Central memory CD8-positive, alpha-beta T cell (primary cell): ENCODE results near the gene OSBPL8.

Experiments
- ATAC-seq: fragments of 150-1000 bp; cut with Tn5 transposase; replicated peaks from 2 replicates; pipeline ENCODE4 v1.10.0; 2022; ENCODE audit warnings: mild to moderate bottlenecking, moderate FRiP score, moderate number of reproducible peaks; ENCODE audit not compliant: poor library complexity, severe bottlenecking; ENCODE audit errors: extremely low read depth
- DNase-seq, 2 donors: peaks; one replicate each; pipeline ENCODE4 v3.0.0; 2021; ENCODE audit warnings: low spot score in 2 of 2
- H3K27ac Mint-ChIP-seq: one replicate; pipeline ENCODE4 v1.8.0; 2022; ENCODE audit warnings: low read depth, mild to moderate bottlenecking, moderate library complexity, mixed read lengths
- H3K27me3 Mint-ChIP-seq: one replicate; pipeline ENCODE4 v1.8.0; 2022; ENCODE audit warnings: mixed read lengths
- H3K36me3 Mint-ChIP-seq: one replicate; pipeline ENCODE4 v1.8.0; 2022; ENCODE audit warnings: mild to moderate bottlenecking, moderate library complexity, mixed read lengths; ENCODE audit not compliant: insufficient read depth
- H3K4me1 Mint-ChIP-seq: one replicate; pipeline ENCODE4 v1.8.0; 2022; ENCODE audit warnings: mixed read lengths
- H3K4me3 Mint-ChIP-seq: one replicate; pipeline ENCODE4 v1.8.0; 2022; ENCODE audit warnings: mild to moderate bottlenecking, moderate library complexity, mixed read lengths
- H3K9me3 Mint-ChIP-seq: one replicate; pipeline ENCODE4 v1.8.0; 2022; ENCODE audit warnings: mixed read lengths

The OSBPL8 gene

DNA sequence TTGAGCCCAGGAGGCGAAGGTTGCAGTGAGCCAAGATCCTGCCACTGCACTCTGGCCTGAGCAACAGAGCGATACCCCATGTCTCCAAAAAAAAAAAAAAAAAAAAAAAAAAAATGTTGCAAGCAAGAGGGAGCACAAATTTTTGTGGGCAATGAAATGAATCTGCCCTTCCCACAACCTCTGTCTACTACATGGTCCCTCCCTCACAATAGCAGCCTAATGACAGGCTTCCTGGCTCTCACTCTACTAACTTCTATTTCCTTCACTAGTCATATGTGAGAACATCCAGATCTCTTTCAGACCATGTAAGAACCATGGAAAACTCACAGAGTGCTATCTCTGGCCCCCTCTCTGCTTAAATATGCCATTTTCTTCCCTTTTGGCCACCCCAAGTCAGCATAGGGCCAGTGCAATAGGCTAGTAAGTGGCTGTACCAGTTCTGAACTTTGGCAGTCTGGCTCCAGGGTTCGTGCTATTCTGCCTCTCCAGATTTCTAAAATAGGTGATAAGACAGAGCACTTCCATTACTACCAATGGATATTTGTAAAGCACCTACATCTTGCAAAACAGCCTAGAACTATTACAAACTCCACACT is 7.1 kb downstream of the OSBPL8 start:
- Mint-ChIP-seq H3K36me3 (peaks cover 13% of the 10 kb centered on the region), H3K4me1 (peaks cover 78% of the 10 kb centered on the region), H3K27ac (no peak overlapping the region), H3K27me3 (no peaks in the 10 kb centered on the region), H3K9me3 (no peaks in the 10 kb centered on the region), H3K4me3 (peak overlapping the region; percentile 8)
- ATAC-seq, result no peak
- no peak for DNase-seq

DNA sequence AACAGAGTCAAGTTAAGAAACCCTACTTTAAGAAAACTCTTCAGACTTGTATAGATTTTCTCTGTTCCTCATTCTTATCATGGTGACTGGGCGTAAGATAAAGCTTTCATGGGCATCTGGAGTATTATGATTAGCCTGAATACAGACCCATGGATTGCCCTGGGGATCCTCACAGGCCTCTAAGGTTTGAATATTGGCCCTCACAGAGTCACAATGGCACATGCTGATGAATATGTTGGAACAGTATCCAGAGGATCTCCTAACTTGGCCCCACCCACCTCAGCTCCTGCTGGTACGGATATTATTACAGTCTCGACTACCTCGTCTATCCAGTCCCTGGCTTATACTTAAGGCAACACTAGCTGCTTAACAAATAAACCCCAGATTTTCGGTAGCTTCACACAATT is 8.1 kb downstream of the OSBPL8 start:
- peaks cover 83% of the 10 kb centered on the region for H3K4me1 Mint-ChIP-seq
- H3K27ac Mint-ChIP-seq, result no peak overlapping the region
- no peaks in the 10 kb centered on the region for H3K9me3 Mint-ChIP-seq
- H3K27me3 Mint-ChIP-seq, result no peaks in the 10 kb centered on the region
- ATAC-seq (no peak), DNase-seq (no peak)
- H3K36me3 Mint-ChIP-seq, result peaks cover 13% of the 10 kb centered on the region
- H3K4me3 Mint-ChIP-seq, result no peak overlapping the region

DNA sequence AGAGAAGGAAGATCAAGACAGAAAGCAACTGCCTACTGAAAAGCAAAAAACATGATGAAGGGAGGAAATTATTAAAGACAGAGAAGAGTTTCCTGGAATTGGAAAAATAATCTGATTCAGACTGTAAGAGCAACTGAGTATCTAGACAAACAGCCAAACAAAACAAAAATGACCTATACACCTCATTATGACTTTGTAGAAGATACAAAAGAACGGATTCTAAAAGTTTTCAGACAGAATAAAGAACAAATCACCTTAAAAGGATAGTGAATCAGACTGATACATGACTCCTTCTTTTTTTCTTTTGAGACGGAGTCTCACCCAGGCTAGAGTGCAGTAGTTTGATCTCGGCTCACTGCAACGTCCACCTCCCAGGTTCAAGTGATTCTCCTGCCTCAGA is 10.4 kb downstream of the OSBPL8 start:
- Mint-ChIP-seq H3K27me3 (no peaks in the 10 kb centered on the region), H3K4me1 (peaks cover 63% of the 10 kb centered on the region), H3K9me3 (no peaks in the 10 kb centered on the region), H3K27ac (no peak overlapping the region), H3K4me3 (no peak overlapping the region), H3K36me3 (peaks cover 10% of the 10 kb centered on the region)
- ATAC-seq (no peak), DNase-seq (no peak)

DNA sequence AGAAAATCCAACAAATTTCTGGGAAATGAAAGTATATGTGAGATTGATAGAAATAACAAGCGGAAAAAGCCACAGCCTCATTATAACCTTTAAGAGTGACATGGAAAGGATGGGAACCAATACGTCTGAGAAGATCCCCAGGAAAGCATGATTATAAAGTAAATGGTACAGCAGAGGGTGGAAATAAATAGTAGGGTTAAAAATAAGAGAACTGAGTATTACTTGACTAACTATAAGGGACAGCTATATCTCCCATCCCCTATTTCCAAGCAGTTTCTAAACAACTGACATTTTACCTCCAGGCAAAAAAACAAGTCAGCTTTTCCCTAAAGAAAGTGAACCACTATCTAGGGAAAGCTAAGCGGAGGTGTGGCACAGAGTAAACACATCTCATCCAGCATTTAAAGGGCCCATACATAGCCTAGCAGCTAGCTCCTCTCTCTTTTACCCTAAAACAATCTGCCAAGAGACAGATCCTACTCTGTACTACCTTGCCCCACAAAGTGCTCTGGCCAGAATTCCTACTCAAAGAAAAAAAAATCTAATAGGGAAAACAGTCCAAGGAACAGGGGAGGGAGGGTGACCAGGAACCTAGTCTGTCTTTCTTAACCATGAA is 11.2 kb downstream of the OSBPL8 start:
- Mint-ChIP-seq H3K36me3 (peaks cover 7% of the 10 kb centered on the region), H3K4me3 (no peak overlapping the region), H3K27me3 (no peaks in the 10 kb centered on the region), H3K27ac (no peak overlapping the region), H3K9me3 (no peaks in the 10 kb centered on the region), H3K4me1 (peaks cover 64% of the 10 kb centered on the region)
- DNase-seq (no peak), ATAC-seq (no peak)

DNA sequence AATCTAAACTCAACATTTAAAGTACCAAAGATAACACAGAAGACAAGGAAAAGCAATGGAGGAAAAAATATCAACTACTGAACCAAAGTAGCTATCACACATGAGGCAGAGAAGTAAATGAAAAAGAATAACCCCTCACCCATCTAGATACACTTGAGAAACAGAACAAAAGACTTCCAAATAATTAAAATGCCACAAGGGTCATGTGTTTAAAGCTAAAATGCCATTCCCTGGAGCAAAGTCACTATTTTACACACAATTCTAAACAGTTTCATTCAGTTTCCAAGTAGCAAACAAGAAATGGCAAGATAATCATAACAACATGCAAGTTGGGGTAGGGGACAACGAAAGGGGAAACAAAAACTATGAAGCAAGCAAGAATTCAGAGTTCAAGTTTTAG is 12.0 kb downstream of the OSBPL8 start:
- Mint-ChIP-seq H3K36me3 (peaks cover 6% of the 10 kb centered on the region), H3K27ac (no peak overlapping the region), H3K4me1 (peaks cover 64% of the 10 kb centered on the region)

DNA sequence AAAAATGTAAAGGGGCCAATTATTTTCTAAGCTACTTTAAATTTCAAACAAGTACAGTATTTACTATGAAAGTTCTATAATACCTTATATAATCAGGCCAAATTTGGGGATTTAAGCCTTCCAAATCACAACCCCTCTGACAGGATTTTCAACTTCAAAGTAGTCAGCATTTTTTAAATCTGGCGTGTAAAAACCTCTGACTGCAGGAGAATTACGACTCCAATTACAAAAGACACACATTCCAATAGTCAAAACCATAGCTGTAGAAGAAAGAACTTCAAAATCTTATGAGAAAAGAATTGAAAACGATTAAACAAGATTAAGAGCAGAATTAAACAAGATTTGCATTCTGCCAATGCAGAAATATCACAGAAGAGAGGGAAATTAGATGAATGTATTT is 12.7 kb downstream of the OSBPL8 start:
- Mint-ChIP-seq H3K36me3 (peaks cover 4% of the 10 kb centered on the region), H3K4me3 (no peak overlapping the region), H3K4me1 (peaks cover 64% of the 10 kb centered on the region), H3K27ac (no peak overlapping the region), H3K9me3 (no peaks in the 10 kb centered on the region), H3K27me3 (no peaks in the 10 kb centered on the region)
- DNase-seq (no peak), ATAC-seq (no peak)

More for the DNA sequence above, 12.0 kb downstream of the OSBPL8 start:
- H3K9me3 Mint-ChIP-seq, result no peaks in the 10 kb centered on the region
- DNase-seq (no peak), ATAC-seq (no peak)
- H3K4me3 Mint-ChIP-seq, result no peak overlapping the region
- H3K27me3 Mint-ChIP-seq, result no peaks in the 10 kb centered on the region

DNA sequence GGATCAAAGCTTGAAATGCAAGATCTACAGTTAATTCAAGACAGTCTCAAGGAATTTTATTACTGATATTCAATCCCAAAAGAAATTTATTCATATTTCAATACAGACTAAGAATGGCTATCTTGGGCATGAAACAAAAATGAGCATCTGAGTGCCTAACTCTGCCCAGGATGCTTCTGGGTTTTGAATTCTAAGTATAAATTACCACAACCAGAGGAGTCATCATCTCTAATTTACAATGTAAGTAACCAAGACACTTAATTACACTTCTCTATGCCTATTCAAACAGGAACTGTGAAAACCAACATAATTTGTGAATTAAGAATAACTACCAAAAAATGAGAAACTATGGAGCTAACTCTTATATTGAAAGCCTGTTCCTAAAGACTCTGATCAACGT is 14.1 kb downstream of the OSBPL8 start:
- H3K4me1 Mint-ChIP-seq, result peaks cover 54% of the 10 kb centered on the region
- ATAC-seq (no peak), DNase-seq (no peak)
- H3K27ac Mint-ChIP-seq, result no peak overlapping the region
- no peaks in the 10 kb centered on the region for H3K9me3 Mint-ChIP-seq
- H3K36me3 Mint-ChIP-seq, result peaks cover 4% of the 10 kb centered on the region
- H3K4me3 Mint-ChIP-seq, result no peak overlapping the region
- no peaks in the 10 kb centered on the region for H3K27me3 Mint-ChIP-seq

DNA sequence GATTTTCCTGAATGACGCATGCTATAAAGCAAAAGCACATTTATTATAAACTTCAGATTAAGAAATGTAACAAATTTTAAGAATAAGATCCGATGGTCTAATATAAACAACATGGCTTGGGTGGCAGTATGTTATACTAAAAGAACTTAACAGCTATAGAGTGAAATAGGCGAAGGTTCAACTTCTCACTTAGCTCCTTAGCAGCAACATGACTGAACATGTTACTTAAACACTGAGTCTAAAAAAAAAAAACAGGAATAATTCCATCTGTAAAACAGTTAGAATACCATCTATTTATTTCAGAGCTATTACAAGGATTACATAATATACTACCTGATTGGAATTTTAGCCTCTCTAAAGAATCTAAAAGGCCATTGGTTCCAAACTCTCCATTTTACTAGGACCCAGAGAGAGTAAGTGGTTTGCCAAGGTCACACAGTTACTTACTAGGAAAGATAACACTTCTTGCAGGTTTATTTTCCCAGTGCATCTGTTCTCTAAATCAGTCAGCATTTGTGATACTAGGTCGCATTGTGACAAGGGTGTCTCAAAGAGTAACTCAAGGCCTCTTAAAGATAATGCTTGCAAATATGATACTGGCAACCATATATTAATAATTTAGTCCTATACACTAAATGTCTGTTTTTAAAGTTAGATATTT is 14.8 kb downstream of the OSBPL8 start:
- Mint-ChIP-seq H3K4me3 (no peak overlapping the region), H3K4me1 (peaks cover 52% of the 10 kb centered on the region), H3K36me3 (peaks cover 3% of the 10 kb centered on the region), H3K27ac (no peak overlapping the region), H3K9me3 (no peaks in the 10 kb centered on the region), H3K27me3 (no peaks in the 10 kb centered on the region)
- DNase-seq (no peak), ATAC-seq (no peak)

DNA sequence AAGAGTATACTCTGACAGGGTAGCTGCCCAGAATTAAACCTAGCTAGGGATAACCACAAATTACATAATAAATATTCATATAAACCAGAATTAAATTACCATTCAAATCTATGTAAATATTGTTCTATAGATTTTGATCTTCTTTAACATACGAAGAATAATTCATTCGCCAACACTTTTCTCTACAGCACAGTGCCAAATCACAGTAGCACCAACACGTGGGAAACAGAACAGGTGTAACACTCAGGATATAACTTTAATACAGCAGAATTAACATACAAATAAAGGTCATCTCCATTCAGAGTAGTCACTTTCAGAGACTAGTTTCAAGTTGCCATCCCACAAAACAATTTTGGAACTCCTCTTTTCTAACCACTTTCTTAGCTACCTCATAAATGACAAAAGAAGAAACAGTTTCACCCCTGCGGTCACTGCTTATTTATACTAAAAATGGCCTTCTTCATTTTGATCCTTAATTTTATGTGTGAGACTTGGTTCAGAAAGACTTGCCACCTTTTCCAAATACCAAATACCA is 15.7 kb downstream of the OSBPL8 start:
- H3K4me1 Mint-ChIP-seq, result peaks cover 48% of the 10 kb centered on the region
- ATAC-seq (no peak), DNase-seq (no peak)
- H3K36me3 Mint-ChIP-seq, result peaks cover under 1% of the 10 kb centered on the region
- H3K27me3 Mint-ChIP-seq, result no peaks in the 10 kb centered on the region
- H3K9me3 Mint-ChIP-seq, result no peaks in the 10 kb centered on the region
- H3K27ac Mint-ChIP-seq, result no peak overlapping the region
- no peak overlapping the region for H3K4me3 Mint-ChIP-seq

DNA sequence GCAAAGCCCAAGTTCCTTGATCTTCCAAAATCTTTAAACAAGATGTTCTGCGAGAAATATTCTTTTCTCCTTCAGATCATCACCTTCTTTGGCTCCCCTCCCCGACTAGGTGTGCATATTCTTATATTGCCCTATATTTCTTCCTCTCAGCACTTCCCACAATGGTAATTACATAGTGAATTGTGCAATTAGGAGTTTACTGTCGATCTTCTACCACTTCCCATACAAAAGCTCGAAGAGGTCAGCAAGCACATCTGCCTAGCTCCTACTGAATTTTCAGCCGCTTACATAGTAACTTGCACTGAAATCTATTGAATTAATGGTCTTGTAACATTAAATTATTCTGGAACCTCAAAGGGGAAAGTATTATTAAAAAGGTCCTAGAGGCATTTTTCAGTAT is 16.7 kb downstream of the OSBPL8 start:
- Mint-ChIP-seq H3K4me1 (peaks cover 38% of the 10 kb centered on the region), H3K27me3 (no peaks in the 10 kb centered on the region), H3K27ac (peak overlapping the region; percentile 6), H3K9me3 (no peaks in the 10 kb centered on the region), H3K4me3 (no peak overlapping the region), H3K36me3 (no peaks in the 10 kb centered on the region)
- DNase-seq, result no peak
- no peak for ATAC-seq

DNA sequence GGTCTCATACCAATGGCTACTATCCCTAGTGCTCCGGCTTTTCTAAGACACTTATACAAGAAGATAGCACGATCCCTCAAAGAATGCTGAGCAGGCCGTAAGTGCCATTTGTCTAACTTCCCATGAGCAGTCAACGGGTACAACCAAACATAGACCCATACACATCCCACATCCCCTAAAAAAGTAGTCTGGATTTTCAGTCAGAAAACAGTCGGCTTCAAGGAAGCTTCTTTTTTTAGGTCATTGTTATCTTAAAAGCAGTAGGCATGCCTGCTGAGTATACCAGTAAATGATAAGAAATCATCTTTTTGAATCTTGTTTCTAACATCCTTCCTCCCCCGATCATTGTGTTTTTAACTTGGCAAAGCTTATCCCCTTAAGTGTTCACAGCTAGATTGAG is 19.8 kb downstream of the OSBPL8 start:
- H3K27me3 Mint-ChIP-seq, result no peaks in the 10 kb centered on the region
- H3K4me1 Mint-ChIP-seq, result peaks cover 37% of the 10 kb centered on the region
- no peak overlapping the region for H3K4me3 Mint-ChIP-seq
- H3K27ac Mint-ChIP-seq, result peak overlapping the region; percentile 19
- no peak for ATAC-seq
- no peaks in the 10 kb centered on the region for H3K9me3 Mint-ChIP-seq
- H3K36me3 Mint-ChIP-seq, result peaks cover 3% of the 10 kb centered on the region
- DNase-seq, result no peak

DNA sequence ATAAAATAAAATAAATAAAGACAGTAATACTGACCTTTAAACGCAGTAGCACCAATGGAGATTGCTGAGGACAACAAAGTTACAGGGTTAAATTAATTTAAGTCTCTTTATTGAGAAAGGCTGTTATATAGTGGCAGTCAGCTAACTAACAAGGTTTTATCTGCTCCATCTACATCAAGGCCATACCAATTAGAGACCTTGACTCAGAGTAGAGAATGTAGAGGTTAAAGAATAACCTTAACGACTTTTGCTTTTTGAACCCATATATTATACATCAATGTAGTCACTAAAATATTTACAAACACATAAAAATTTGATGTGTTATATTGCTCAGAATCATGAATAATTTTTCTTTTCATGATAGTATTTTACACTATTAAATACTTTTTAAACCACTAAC is 21.6 kb downstream of the OSBPL8 start:
- Mint-ChIP-seq H3K4me1 (peaks cover 46% of the 10 kb centered on the region), H3K4me3 (no peak overlapping the region), H3K27ac (no peak overlapping the region), H3K36me3 (peaks cover 5% of the 10 kb centered on the region), H3K9me3 (no peaks in the 10 kb centered on the region), H3K27me3 (no peaks in the 10 kb centered on the region)
- ATAC-seq, result no peak
- no peak for DNase-seq

DNA sequence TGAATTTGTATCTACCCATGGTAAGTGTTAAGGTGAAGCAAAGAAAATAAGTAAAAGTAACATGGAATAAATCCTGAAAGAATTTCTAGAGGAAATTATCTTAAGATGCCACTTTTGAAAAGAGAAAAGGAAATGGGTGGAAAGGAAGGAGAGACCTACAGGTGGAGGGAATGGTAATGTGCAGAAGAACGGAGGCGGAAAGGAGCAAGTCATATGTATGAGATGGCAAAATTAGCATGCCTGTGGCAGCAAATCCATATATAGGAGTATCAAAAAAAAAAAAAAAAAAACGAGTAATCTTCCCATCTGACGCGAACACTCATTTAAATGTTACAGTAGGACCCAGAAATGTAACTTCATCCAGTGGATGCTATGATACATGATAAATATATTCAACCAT is 23.0 kb downstream of the OSBPL8 start:
- DNase-seq (no peak), ATAC-seq (no peak)
- Mint-ChIP-seq H3K27me3 (no peaks in the 10 kb centered on the region), H3K9me3 (no peaks in the 10 kb centered on the region), H3K4me3 (no peak overlapping the region), H3K4me1 (peaks cover 41% of the 10 kb centered on the region), H3K36me3 (peaks cover 6% of the 10 kb centered on the region), H3K27ac (no peak overlapping the region)
